B cell (primary cell): Measurements from ENCODE around the gene GGA3.

ENCODE experiments used
- EZH2 ChIP-seq: IDR thresholded peaks from 2 replicates; pipeline ENCODE4 v1.6.1; 2012; ENCODE audit warnings: borderline replicate concordance, low read depth, mild to moderate bottlenecking, moderate library complexity, low read length; ENCODE audit not compliant: insufficient read depth, poor library complexity, severe bottlenecking
- TF ChIP-seq, protein P1 (sequence below): fragments of 200-600 bp; IDR thresholded peaks from one replicate; pipeline ENCODE4 v1.8.0; 2022; ENCODE audit warnings: antibody characterized with exemption, mild to moderate bottlenecking

DNA sequence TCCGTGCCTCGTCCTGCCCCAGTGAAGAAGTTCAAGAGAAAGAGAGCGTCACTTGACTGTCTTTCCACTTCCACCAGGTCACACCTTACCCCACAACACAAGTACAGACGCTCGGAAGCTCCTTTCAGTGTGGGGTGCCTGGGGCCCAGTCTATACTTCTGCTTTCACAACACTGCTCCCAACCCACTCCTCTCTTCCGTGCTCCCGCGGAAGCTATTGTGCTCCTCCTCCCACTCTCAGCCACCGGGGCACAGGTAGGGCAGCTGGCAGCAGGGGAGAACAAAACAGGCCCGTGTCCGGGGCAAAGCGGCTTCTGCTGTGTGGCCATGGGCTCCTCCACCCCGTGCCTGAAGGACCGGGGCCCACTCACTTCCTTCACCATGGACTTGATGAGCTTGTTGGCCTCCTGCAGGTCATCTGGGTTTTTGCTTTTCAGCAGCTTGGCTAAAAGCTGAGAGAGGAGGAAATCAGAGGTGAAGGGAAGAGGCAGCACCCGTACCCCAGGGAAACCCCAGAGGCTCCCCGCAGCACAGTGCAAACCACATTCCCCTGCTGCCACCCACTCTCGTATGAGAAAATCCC lies 18.9 kb downstream of the GGA3 start:
- TF ChIP-seq, protein P1, sequence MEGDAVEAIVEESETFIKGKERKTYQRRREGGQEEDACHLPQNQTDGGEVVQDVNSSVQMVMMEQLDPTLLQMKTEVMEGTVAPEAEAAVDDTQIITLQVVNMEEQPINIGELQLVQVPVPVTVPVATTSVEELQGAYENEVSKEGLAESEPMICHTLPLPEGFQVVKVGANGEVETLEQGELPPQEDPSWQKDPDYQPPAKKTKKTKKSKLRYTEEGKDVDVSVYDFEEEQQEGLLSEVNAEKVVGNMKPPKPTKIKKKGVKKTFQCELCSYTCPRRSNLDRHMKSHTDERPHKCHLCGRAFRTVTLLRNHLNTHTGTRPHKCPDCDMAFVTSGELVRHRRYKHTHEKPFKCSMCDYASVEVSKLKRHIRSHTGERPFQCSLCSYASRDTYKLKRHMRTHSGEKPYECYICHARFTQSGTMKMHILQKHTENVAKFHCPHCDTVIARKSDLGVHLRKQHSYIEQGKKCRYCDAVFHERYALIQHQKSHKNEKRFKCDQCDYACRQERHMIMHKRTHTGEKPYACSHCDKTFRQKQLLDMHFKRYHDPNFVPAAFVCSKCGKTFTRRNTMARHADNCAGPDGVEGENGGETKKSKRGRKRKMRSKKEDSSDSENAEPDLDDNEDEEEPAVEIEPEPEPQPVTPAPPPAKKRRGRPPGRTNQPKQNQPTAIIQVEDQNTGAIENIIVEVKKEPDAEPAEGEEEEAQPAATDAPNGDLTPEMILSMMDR: no peak
- no peak for TF ChIP-seq EZH2
